Measurements from ENCODE around the gene TEX101.

Gene TEX101

DNA sequence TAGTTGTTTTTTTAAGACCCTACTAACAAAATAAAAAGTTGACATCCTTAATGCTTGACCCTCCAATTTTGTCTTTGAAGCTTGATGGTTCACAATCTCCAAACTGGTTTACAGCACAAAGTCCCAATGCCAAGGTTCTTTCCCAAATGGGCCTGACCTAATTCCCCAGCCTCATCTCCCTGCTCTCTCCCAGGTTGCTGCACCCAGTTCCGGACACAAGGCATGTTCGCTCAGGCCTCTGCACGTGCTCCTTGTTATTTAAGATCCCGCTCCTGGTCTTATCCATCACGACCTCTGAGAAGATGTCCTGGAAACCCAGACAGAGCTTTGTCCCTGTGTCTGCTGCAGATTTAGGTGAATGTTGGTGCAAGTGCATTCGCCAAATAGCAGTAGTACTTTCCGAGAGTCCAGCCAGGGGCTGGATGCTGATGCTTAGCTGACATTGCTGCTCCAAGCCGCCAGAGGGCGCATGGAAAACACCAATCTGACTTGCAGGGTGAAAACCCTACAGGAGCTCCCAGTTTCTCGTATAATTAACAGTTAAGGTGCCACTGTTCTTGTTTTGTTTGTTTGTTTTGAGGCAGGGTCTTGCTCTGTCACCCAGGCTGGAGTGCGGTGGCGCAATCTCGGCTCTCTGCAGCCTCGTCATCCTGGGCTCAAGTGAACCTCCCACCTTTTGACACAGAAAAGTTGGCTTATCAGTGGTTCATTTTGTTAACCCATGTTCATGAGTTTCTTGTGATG is 32.2 kb downstream of the TEX101 start:
- peak; percentile 29 to 59 (median 40) for DNase-seq (ENCODE audit: low read depth in 2 of 3, low spot score in 2 of 3)

GRCh38 chr19:43447655-43448054 is 33.0 kb downstream of the TEX101 start:
- no peak for DNase-seq (ENCODE audit: low read depth in 2 of 3, low spot score in 2 of 3)

DNA sequence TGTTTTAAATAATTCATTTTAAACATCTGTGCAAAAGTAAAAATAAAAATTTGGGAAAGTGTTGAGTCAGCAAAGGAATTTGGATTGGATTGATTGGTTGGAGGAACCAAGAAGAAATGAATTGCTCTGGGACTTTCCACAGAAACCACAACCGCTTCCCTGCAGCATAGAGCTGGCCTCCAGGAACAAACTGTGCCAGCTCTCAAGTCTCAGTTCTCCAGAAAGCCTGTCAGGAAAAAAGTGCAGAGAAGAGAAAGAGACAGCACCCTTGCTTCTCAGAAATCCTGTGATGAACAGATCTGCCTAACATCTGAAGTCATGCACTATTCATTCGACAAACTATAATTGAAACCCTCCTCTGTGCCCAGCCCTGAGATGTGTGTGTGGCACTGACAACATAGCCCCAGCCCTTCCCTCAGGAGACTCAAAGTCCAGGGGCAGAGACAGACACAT is 35.9 kb downstream of the TEX101 start:
- no peak for DNase-seq (ENCODE audit: low read depth in 2 of 3, low spot score in 2 of 3)

- no peak for DNase-seq (ENCODE audit: low read depth in 2 of 3, low spot score in 2 of 3)
Measured at GRCh38 chr19:43452582-43452981, 37.9 kb downstream of the TEX101 start.

GRCh38 chr19:43454031-43454430 is 39.3 kb downstream of the TEX101 start:
- DNase-seq (ENCODE audit: low read depth in 2 of 3, low spot score in 2 of 3), result no peak

DNA sequence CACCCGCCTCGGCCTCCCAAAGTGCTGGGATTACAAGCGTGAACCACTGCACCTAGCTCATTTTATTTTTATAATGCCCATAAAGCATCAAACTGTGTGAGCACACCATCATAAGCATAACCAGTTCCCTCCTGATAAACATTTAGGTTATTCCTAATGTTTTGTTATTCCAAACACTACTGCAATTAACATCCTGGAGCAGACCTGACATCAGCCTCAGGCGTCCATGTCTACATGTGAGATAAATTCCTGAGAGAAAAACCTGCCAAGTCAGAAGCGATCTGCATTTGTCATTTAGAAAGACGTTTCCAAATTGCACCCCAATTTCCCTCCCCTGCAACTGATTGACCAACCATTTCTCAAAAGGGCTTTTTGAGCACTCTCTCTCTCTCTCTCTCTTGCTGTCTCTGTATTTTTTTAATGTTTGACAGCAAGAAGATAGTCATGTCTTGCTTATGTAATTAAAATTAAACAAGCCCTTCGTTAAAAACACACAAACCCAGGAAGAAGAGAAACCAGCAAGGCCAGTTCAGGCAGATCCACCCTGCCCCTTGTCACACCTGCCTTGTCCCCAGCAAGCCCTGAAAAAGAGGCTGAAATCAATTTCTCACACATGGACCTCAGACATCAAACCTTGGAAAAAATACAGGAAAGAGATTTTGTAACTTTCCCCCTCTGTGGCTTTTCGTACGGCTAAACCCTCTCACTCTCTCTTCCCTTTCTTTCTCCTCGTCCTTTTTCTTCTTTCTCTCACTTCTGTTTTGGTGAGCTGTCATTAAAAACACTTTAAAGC is 40.8 kb downstream of the TEX101 start:
- DNase-seq (ENCODE audit: low read depth in 2 of 3, low spot score in 2 of 3), result no peak

DNA sequence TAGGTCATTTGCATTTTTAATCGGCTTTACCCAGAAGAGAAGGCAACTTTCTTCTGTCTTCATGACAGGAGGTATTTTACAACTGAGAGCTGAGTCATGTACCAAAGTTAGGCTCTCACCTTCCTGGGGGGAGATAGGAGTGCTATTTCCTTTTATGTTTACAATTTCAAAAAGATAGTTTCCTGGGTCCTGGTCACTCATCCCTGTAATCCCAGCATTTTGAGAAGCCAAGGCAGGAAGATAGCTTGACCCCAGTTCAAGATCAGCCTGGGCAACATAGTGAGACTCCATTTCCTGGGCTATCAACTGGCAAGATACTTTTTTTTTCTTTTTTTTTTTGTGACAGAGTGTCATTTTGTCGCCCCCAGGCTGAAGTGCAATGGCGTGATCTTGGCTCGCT is 43.1 kb downstream of the TEX101 start:
- no peak for DNase-seq (ENCODE audit: low read depth in 2 of 3, low spot score in 2 of 3)

DNA sequence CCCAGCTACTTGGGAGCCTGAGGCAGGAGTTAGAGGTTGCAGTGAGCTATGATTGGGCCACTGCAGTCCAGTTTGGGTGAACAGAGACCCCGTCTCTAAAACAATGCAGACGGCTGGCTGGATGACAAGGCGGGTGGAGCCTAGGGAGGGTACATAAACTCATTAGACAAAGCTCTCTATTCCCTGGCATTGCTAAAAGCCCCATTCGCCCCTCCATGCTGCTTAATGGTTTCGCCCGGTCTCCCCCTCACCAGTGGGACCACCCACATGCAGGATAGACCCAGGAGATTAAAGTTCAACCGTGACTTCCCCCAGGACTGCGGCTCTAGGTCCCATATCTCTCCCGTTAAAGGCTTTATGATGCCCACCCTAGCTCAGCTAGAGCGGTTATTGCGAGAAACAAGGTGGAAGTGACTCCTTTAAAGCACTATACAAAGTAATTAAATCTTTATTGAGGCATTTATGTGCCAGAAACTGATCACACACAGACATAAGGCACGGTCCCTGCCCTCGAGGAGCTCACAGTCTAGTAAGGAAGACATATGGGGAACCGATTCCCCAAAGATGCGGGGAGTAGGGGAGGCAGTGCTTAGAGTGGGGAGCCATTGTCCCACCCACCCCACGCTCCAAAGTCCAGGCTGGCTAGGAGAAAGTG is 45.8 kb downstream of the TEX101 start:
- DNase-seq (ENCODE audit: low read depth in 2 of 3, low spot score in 2 of 3), result no peak

GRCh38 chr19:43461303-43461702 is 46.6 kb downstream of the TEX101 start:
- no peak for DNase-seq (ENCODE audit: low read depth in 2 of 3, low spot score in 2 of 3)

- DNase-seq (ENCODE audit: low read depth in 2 of 3, low spot score in 2 of 3), result no peak
Measured at GRCh38 chr19:43462383-43462782, 47.7 kb downstream of the TEX101 start.

DNA sequence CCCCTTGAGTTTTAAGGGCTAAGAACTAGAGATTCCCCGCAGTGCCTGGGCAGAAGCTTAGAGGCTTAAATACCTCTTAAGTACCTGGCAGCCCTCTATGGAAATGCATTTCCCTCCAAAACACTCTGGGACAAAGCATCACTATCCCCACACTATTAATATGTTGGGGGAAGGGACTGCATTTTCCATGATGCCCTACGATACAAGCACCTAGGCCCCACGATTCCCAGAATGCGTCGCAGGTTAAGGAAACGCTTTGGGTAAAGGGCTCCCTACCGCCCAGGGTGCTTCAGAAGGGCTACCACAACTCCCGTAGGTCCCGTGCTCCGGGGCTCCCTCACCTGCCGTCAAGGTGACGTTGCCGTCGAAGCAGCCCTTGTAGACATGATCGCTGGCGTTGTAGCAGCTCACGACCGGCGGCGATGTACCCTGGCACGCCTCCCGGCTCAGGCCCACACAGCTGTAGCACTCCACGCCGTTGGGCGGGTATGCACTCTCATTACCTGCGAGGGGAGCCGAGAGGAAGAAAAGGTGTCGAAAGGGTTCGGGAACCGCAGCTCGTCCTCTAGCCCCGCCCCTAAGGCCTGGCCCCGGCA is 48.2 kb downstream of the TEX101 start:
- DNase-seq (ENCODE audit: low read depth in 2 of 3, low spot score in 2 of 3), result no peak

GRCh38 chr19:43463381-43464133 is 48.9 kb downstream of the TEX101 start:
- DNase-seq (ENCODE audit: low read depth in 2 of 3, low spot score in 2 of 3), result peak; percentile 95 to 99 (median 97)

GRCh38 chr19:43464134-43464775 is 49.6 kb downstream of the TEX101 start:
- DNase-seq (ENCODE audit: low read depth in 2 of 3, low spot score in 2 of 3), result peak in 1 of 3 experiments; percentile 69

- no peak for DNase-seq (ENCODE audit: low read depth in 2 of 3, low spot score in 2 of 3)
Measured at GRCh38 chr19:43465468-43466120, 50.9 kb downstream of the TEX101 start, which contains the start of gene LYPD3. Gene LYPD3 (minus strand): TSS chr19:43465608. CDS start chr19:43465571, 37 bp downstream.

GRCh38 chr19:43466793-43467192 is 52.1 kb downstream of the TEX101 start:
- DNase-seq (ENCODE audit: low read depth in 2 of 3, low spot score in 2 of 3), result no peak

DNA sequence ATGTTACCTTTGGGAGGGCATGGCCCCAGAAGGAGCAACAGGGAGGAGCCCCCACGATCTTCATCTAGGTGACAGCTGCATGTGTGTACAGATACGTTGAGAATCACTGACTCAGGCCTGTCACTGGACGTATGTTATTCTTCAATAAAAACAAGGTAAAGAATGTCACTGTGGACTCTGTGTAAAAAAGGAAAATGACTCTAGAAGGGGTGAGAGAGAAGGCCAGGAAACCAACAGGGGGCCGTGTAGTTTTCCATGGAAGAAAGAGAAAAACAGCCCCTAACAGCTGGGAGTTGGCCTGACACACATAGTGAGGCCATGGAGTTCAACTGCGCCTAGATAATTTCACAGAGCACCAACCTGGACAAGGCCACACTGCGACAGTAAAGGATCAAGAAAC is 52.6 kb downstream of the TEX101 start:
- DNase-seq (ENCODE audit: low read depth in 2 of 3, low spot score in 2 of 3), result no peak

GRCh38 chr19:43467730-43468129 is 53.0 kb downstream of the TEX101 start:
- DNase-seq (ENCODE audit: low read depth in 2 of 3, low spot score in 2 of 3), result no peak

Data from activated CD8-positive, alpha-beta memory T cell treated with anti-CD3 and anti-CD28 coated beads for 48 hours (primary cell).